Measurements from ENCODE around the gene SENP3. TPM values are rescaled to one million over a fixed set of nuclear protein-coding genes. Genes with fewer than 3 reads are reported as not detected.

Gene SENP3
- total RNA-seq, 2 donors from 2014 or later: 71.5 to 82.3 TPM

GRCh38 chr17:7579834-7580603 is 18.3 kb downstream of the SENP3 start:
- no peaks in the 10 kb centered on the region for H3K9me3 ChIP-seq (ENCODE audit: control insufficient read depth, low read length)
- H3K27ac ChIP-seq (ENCODE audit: low read depth, low read length): peak overlapping the region; percentile 32
- H3K27ac Mint-ChIP-seq: peak overlapping the region; percentile 65
- 94 to 100% methylated on average over 2 to 12 of the region's 12 CpGs for WGBS, 2 experiments (ENCODE audit: insufficient coverage in 1 of 2, insufficient read length in 1 of 2)
- no peak overlapping the region for H3K9ac ChIP-seq (ENCODE audit: extremely low read depth, low read length, poor library complexity, severe bottlenecking)
- peaks cover 48% of the 10 kb centered on the region for H3K36me3 Mint-ChIP-seq (ENCODE audit: low read depth)
- no peak overlapping the region for H3K4me3 Mint-ChIP-seq
- no peaks in the 10 kb centered on the region for H3K9me3 Mint-ChIP-seq
- H3K4me3 ChIP-seq (ENCODE audit: low read length): no peak overlapping the region
- peaks cover 3% of the 10 kb centered on the region for H3K4me1 ChIP-seq (ENCODE audit: control insufficient read depth, insufficient read depth, low read length)
- peaks cover 46% of the 10 kb centered on the region for H3K36me3 ChIP-seq (ENCODE audit: control insufficient read depth, insufficient read depth, low read length)
- H3K27me3 ChIP-seq (ENCODE audit: control insufficient read depth, insufficient read depth, low read length, poor library complexity, severe bottlenecking): no peaks in the 10 kb centered on the region
- H3K27me3 Mint-ChIP-seq (ENCODE audit: insufficient read depth): no peaks in the 10 kb centered on the region
- no peak for TF ChIP-seq CTCF (conservative IDR thresholded peaks at IDR 0.05)
- peaks cover 25% of the 10 kb centered on the region for H3K4me1 Mint-ChIP-seq
- no peak for DNase-seq

GRCh38 chr17:7580604-7581575 is 19.2 kb downstream of the SENP3 start:
- H3K27me3 ChIP-seq (ENCODE audit: control insufficient read depth, insufficient read depth, low read length, poor library complexity, severe bottlenecking): no peaks in the 10 kb centered on the region
- H3K4me3 ChIP-seq (ENCODE audit: low read length): no peak overlapping the region
- Mint-ChIP-seq H3K27me3 (ENCODE audit: insufficient read depth) (no peaks in the 10 kb centered on the region), H3K36me3 (ENCODE audit: low read depth) (peaks cover 43% of the 10 kb centered on the region), H3K9me3 (no peaks in the 10 kb centered on the region), H3K27ac (peak overlapping the region; percentile 65), H3K4me1 (peaks cover 19% of the 10 kb centered on the region), H3K4me3 (no peak overlapping the region)
- H3K9ac ChIP-seq (ENCODE audit: extremely low read depth, low read length, poor library complexity, severe bottlenecking): no peak overlapping the region
- peak; percentile 66 for DNase-seq
- H3K36me3 ChIP-seq (ENCODE audit: control insufficient read depth, insufficient read depth, low read length): peaks cover 42% of the 10 kb centered on the region
- 89 to 91% methylated on average over 11 to 23 of the region's 23 CpGs for WGBS, 2 experiments (ENCODE audit: insufficient coverage in 1 of 2, insufficient read length in 1 of 2)
- peak overlapping the region; percentile 38 for H3K27ac ChIP-seq (ENCODE audit: low read depth, low read length)
- H3K9me3 ChIP-seq (ENCODE audit: control insufficient read depth, low read length): no peaks in the 10 kb centered on the region
- no peak for TF ChIP-seq CTCF (conservative IDR thresholded peaks at IDR 0.05)
- H3K4me1 ChIP-seq (ENCODE audit: control insufficient read depth, insufficient read depth, low read length): peaks cover 3% of the 10 kb centered on the region

- Mint-ChIP-seq H3K4me3 (peak overlapping the region; percentile 79), H3K27ac (peak overlapping the region; percentile 100), H3K9me3 (no peaks in the 10 kb centered on the region), H3K36me3 (ENCODE audit: low read depth) (peaks cover 28% of the 10 kb centered on the region), H3K27me3 (ENCODE audit: insufficient read depth) (no peaks in the 10 kb centered on the region), H3K4me1 (peaks cover 17% of the 10 kb centered on the region)
- Histone ChIP-seq H3K9me3 (ENCODE audit: control insufficient read depth, low read length) (no peaks in the 10 kb centered on the region), H3K27ac (ENCODE audit: low read depth, low read length) (peak overlapping the region; percentile 98), H3K36me3 (ENCODE audit: control insufficient read depth, insufficient read depth, low read length) (peaks cover 36% of the 10 kb centered on the region), H3K4me3 (ENCODE audit: low read length) (no peak overlapping the region), H3K27me3 (ENCODE audit: control insufficient read depth, insufficient read depth, low read length, poor library complexity, severe bottlenecking) (no peaks in the 10 kb centered on the region), H3K4me1 (ENCODE audit: control insufficient read depth, insufficient read depth, low read length) (peaks cover 3% of the 10 kb centered on the region), H3K9ac (ENCODE audit: extremely low read depth, low read length, poor library complexity, severe bottlenecking) (peak overlapping the region; percentile 95)
- DNase-seq: peak; percentile 57
- 93 to 94% methylated on average over 33 to 36 of the region's 36 CpGs for WGBS, 2 experiments (ENCODE audit: insufficient coverage in 1 of 2, insufficient read length in 1 of 2)
- no peak for TF ChIP-seq CTCF (conservative IDR thresholded peaks at IDR 0.05)
Observed at GRCh38 chr17:7582396-7583252, 20.9 kb downstream of the SENP3 start.
